ENCODE results near the gene MSLN.

Gene MSLN

GRCh38 chr16:721765-722540, 38.6 kb upstream of the MSLN start:
- H3K36me3 ChIP-seq (ENCODE audit: insufficient read depth, low read length): no peaks in the 10 kb centered on the region
- peak overlapping the region; percentile 83 for H3K4me3 ChIP-seq (ENCODE audit: low read length, poor library complexity, severe bottlenecking)
- no peaks in the 10 kb centered on the region for H3F3A ChIP-seq (ENCODE audit: low read depth)
- no peaks in the 10 kb centered on the region for H3K9me3 ChIP-seq (ENCODE audit: insufficient read depth, low read depth, low read length)
- no peak overlapping the region for H2AFZ ChIP-seq (ENCODE audit: low read length)
- no peaks in the 10 kb centered on the region for H4K20me1 ChIP-seq (ENCODE audit: insufficient read depth, low read length, poor library complexity, severe bottlenecking)
- no peak for TF ChIP-seq CTCF (conservative IDR thresholded peaks at IDR 0.05; ENCODE audit: low read length)
- TF ChIP-seq EZH2phosphoT487 (IDR thresholded peaks at IDR 0.05; ENCODE audit: borderline replicate concordance): no peak
- H3K27me3 ChIP-seq (ENCODE audit: insufficient read depth, low read length, poor library complexity, severe bottlenecking): no peaks in the 10 kb centered on the region
- peak overlapping the region; percentile 85 for H3K4me2 ChIP-seq (ENCODE audit: low read depth, low read length, poor library complexity, severe bottlenecking)
- H3K4me1 ChIP-seq (ENCODE audit: insufficient read depth, low read length, poor library complexity, severe bottlenecking): peaks cover 7% of the 10 kb centered on the region
- peak overlapping the region; percentile 91 for H3K9ac ChIP-seq (ENCODE audit: low read depth, low read length, poor library complexity, severe bottlenecking)
- H3K79me2 ChIP-seq (ENCODE audit: insufficient read depth, low read length): no peaks in the 10 kb centered on the region
- H3K9me2 ChIP-seq (replicated peaks; ENCODE audit: low read depth, low read length): no peaks in the 10 kb centered on the region

GRCh38 chr16:722835-723633, 37.5 kb upstream of the MSLN start:
- Histone ChIP-seq H3F3A (ENCODE audit: low read depth) (no peaks in the 10 kb centered on the region), H4K20me1 (ENCODE audit: insufficient read depth, low read length, poor library complexity, severe bottlenecking) (no peaks in the 10 kb centered on the region), H3K27me3 (ENCODE audit: insufficient read depth, low read length, poor library complexity, severe bottlenecking) (no peaks in the 10 kb centered on the region), H3K79me2 (ENCODE audit: insufficient read depth, low read length) (no peaks in the 10 kb centered on the region), H3K36me3 (ENCODE audit: insufficient read depth, low read length) (no peaks in the 10 kb centered on the region), H3K4me3 (ENCODE audit: low read length, poor library complexity, severe bottlenecking) (no peak overlapping the region), H3K9ac (ENCODE audit: low read depth, low read length, poor library complexity, severe bottlenecking) (no peak overlapping the region), H3K4me1 (ENCODE audit: insufficient read depth, low read length, poor library complexity, severe bottlenecking) (peaks cover 7% of the 10 kb centered on the region), H3K4me2 (ENCODE audit: low read depth, low read length, poor library complexity, severe bottlenecking) (no peak overlapping the region), H3K9me3 (ENCODE audit: insufficient read depth, low read depth, low read length) (no peaks in the 10 kb centered on the region), H2AFZ (ENCODE audit: low read length) (no peak overlapping the region), H3K9me2 (replicated peaks; ENCODE audit: low read depth, low read length) (no peaks in the 10 kb centered on the region)
- TF ChIP-seq CTCF (conservative IDR thresholded peaks at IDR 0.05; ENCODE audit: low read length) (no peak), EZH2phosphoT487 (IDR thresholded peaks at IDR 0.05; ENCODE audit: borderline replicate concordance) (no peak)

GRCh38 chr16:723695-724094, 36.8 kb upstream of the MSLN start:
- H3K4me2 ChIP-seq (ENCODE audit: low read depth, low read length, poor library complexity, severe bottlenecking): no peak overlapping the region
- no peak overlapping the region for H3K9ac ChIP-seq (ENCODE audit: low read depth, low read length, poor library complexity, severe bottlenecking)
- peaks cover 7% of the 10 kb centered on the region for H3K4me1 ChIP-seq (ENCODE audit: insufficient read depth, low read length, poor library complexity, severe bottlenecking)

More at GRCh38 chr16:723695-724094, 36.8 kb upstream of the MSLN start:
- Histone ChIP-seq H3F3A (ENCODE audit: low read depth) (no peaks in the 10 kb centered on the region), H3K27me3 (ENCODE audit: insufficient read depth, low read length, poor library complexity, severe bottlenecking) (no peaks in the 10 kb centered on the region), H3K9me3 (ENCODE audit: insufficient read depth, low read depth, low read length) (no peaks in the 10 kb centered on the region), H3K36me3 (ENCODE audit: insufficient read depth, low read length) (no peaks in the 10 kb centered on the region), H3K79me2 (ENCODE audit: insufficient read depth, low read length) (no peaks in the 10 kb centered on the region), H2AFZ (ENCODE audit: low read length) (no peak overlapping the region), H3K4me3 (ENCODE audit: low read length, poor library complexity, severe bottlenecking) (no peak overlapping the region), H4K20me1 (ENCODE audit: insufficient read depth, low read length, poor library complexity, severe bottlenecking) (no peaks in the 10 kb centered on the region), H3K9me2 (replicated peaks; ENCODE audit: low read depth, low read length) (no peaks in the 10 kb centered on the region)
- TF ChIP-seq EZH2phosphoT487 (IDR thresholded peaks at IDR 0.05; ENCODE audit: borderline replicate concordance): no peak
- no peak for TF ChIP-seq CTCF (conservative IDR thresholded peaks at IDR 0.05; ENCODE audit: low read length)

All from Loucy (cell line).